Tibial nerve (tissue), 4 donors: Measurements from ENCODE around the gene KRT1. TPM values are rescaled to one million over a fixed set of nuclear protein-coding genes. Genes with fewer than 3 reads are reported as not detected.

Source experiments
- DNase-seq, 2 donors: peaks; one replicate each; pipeline ENCODE4 v3.0.0-alpha.2; 2019; ENCODE audit warnings: low spot score in 2 of 2
- H3K27ac ChIP-seq, 4 donors: fragments of 200-600 bp; sonication (generic) in 3 of 4; one replicate each; pipeline ENCODE4 v1.5.1; 2017 to 2019; ENCODE audit warnings: mild to moderate bottlenecking in 1 of 4
- H3K27me3 ChIP-seq, 2 donors: fragments of 200-600 bp; sonication (generic) in 1 of 2; one replicate each; pipeline versions ENCODE4 v1.5.1 to v1.6.0; 2017 to 2019
- H3K36me3 ChIP-seq, 3 donors: fragments of 200-600 bp; sonication (generic); one replicate each; pipeline ENCODE4 v1.5.1; 2018 to 2019
- H3K4me1 ChIP-seq, 4 donors: fragments of 200-600 bp; sonication (generic) in 3 of 4; one replicate each; pipeline ENCODE4 v1.5.1; 2017 to 2019
- H3K4me3 ChIP-seq, 4 donors: fragments of 200-600 bp; sonication (generic) in 3 of 4; one replicate each; pipeline ENCODE4 v1.5.1; 2017 to 2019; ENCODE audit warnings: mild to moderate bottlenecking in 1 of 4, moderate library complexity in 1 of 4
- H3K9me3 ChIP-seq, 4 donors: fragments of 200-600 bp; sonication (generic) in 3 of 4; one replicate each; pipeline ENCODE4 v1.5.1; 2017 to 2019
- EP300 ChIP-seq, 2 donors: sonication (generic); formaldehyde crosslinking; IDR thresholded peaks; one replicate each; pipeline ENCODE4 v1.6.1; 2017; ENCODE audit warnings: antibody characterized with exemption in 2 of 2, mild to moderate bottlenecking in 1 of 2
- POLR2A ChIP-seq, 2 donors: fragments of 450-650 bp; IDR thresholded peaks; one replicate each; pipeline ENCODE4 v1.6.1; 2017; ENCODE audit warnings: antibody characterized with exemption in 2 of 2, mild to moderate bottlenecking in 2 of 2, moderate library complexity in 2 of 2
- WGBS, 2 donors: methylation state at CpG; one replicate each; pipeline ENCODE4 v1.1.5; 2018; 5-methylcytosine and 5-hydroxymethylcytosine counted together
- total RNA-seq, 4 donors: library from RNA; depleted of rRNA; stranded (reverse); fragments of >200 nt; gene quantifications; one replicate each; pipeline ENCODE4 v1.1.0, GENCODE V29; 2016
- TF ChIP-seq, protein P1 (sequence below), 5 experiments: fragments of 200-600 bp in 3 of 5; fragments of 450-650 bp in 2 of 5; sonication (generic) in 3 of 5; IDR thresholded peaks; one replicate each; pipeline ENCODE4 v1.5.1; 2016 to 2019; ENCODE audit warnings: antibody characterized with exemption in 5 of 5, mild to moderate bottlenecking in 3 of 5, moderate library complexity in 2 of 5

KRT1 gene
- total RNA-seq, 4 donors from 2014 or later, result not detected

DNA sequence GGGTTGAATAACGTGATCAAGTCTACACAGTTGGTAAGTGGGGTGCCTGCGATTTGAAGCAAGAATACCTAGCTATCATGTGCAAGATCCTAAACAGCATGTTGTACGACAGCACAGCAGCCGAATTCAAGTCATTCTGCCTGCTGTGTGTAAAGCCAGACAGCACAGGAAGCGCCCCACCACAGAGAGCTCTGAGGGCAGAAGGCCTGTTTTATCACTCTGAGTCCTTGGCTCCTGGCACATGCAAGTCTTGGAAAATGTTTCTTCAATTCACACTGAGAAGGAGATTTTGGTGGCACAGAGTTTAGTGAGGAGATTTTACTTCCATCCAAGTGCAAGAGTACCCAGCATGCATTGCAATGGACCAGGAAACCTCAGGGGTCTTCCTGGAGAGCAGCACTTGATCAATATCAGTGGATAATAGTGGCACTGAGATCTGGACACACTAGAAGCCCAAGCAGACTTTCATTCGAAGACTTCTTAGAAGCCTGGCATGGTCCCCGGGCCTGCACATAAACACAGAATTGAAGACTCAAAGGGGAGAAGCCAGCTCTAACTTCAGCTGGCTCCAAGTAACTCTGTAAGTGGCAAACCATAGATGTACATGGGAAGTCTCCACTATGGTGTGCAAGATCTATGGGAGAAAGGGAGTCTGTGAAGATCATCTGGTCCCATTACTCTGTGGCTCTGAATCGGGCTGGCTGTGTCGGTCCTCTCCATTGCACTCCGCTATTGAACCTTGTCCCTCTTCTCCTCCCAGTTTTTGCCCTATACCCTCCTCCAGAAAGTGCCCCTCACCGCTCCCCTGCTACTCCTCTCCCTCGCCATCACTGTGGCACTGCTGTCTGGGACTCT, 1.5 kb upstream of the KRT1 start:
- Histone ChIP-seq H3K36me3 (no peaks in the 10 kb centered on the region), H3K27ac (no peak overlapping the region), H3K27me3 (peaks cover 0 to 10% of the 10 kb centered on the region in 2 donors), H3K9me3 (no peaks in the 10 kb centered on the region), H3K4me1 (peaks cover 0 to 5% (median 0%) of the 10 kb centered on the region in 4 donors), H3K4me3 (no peak overlapping the region)
- TF ChIP-seq POLR2A (IDR thresholded peaks at IDR 0.05), result no peak
- TF ChIP-seq EP300 (IDR thresholded peaks at IDR 0.05), result no peak
- TF ChIP-seq, protein P1, sequence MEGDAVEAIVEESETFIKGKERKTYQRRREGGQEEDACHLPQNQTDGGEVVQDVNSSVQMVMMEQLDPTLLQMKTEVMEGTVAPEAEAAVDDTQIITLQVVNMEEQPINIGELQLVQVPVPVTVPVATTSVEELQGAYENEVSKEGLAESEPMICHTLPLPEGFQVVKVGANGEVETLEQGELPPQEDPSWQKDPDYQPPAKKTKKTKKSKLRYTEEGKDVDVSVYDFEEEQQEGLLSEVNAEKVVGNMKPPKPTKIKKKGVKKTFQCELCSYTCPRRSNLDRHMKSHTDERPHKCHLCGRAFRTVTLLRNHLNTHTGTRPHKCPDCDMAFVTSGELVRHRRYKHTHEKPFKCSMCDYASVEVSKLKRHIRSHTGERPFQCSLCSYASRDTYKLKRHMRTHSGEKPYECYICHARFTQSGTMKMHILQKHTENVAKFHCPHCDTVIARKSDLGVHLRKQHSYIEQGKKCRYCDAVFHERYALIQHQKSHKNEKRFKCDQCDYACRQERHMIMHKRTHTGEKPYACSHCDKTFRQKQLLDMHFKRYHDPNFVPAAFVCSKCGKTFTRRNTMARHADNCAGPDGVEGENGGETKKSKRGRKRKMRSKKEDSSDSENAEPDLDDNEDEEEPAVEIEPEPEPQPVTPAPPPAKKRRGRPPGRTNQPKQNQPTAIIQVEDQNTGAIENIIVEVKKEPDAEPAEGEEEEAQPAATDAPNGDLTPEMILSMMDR (IDR thresholded peaks at IDR 0.05), result no peak
- no peak for DNase-seq
- WGBS, 2 donors, result 76 to 78% methylated on average over 12 of the region's 12 CpGs

- no peaks in the 10 kb centered on the region for H3K36me3 ChIP-seq
- 93 to 94% methylated on average over 5 of the region's 5 CpGs for WGBS, 2 donors
- peaks cover 0 to 5% (median 0%) of the 10 kb centered on the region in 4 donors for H3K4me1 ChIP-seq
- H3K4me3 ChIP-seq, result no peak overlapping the region
- TF ChIP-seq POLR2A (IDR thresholded peaks at IDR 0.05) (no peak), EP300 (IDR thresholded peaks at IDR 0.05) (no peak)
- TF ChIP-seq, protein P1 (IDR thresholded peaks at IDR 0.05), result no peak
- H3K27me3 ChIP-seq, result peaks cover 0 to 5% of the 10 kb centered on the region in 2 donors
- DNase-seq, result no peak
- H3K9me3 ChIP-seq, result no peaks in the 10 kb centered on the region
- H3K27ac ChIP-seq, result no peak overlapping the region
Measured at GRCh38 chr12:52679875-52680274, 332 bp downstream of the KRT1 start.

GRCh38 chr12:52677671-52678070, 2.5 kb downstream of the KRT1 start:
- no peak for TF ChIP-seq POLR2A (IDR thresholded peaks at IDR 0.05)
- no peak for TF ChIP-seq EP300 (IDR thresholded peaks at IDR 0.05)
- TF ChIP-seq, protein P1 (IDR thresholded peaks at IDR 0.05), result no peak
- H3K36me3 ChIP-seq, result no peaks in the 10 kb centered on the region

DNA sequence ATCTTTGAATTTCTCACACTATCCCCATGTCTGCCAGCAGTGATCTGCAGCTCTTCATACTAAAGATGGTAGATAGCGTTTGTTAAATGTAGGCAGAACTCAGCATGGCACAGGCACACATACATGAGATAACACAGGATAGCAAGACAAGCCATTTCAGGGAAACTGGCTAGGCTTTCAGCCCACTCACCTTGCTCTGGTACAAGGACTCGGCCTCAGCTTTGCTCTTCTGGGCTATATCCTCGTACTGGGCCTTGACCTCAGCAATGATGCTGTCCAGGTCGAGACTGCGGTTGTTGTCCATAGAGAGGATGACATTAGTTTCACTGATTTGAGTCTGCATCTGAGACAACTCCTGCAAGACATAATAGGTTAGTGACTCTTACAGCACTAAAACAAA, 3.1 kb downstream of the KRT1 start:
- no peak overlapping the region for H3K27ac ChIP-seq
- no peak for TF ChIP-seq EP300 (IDR thresholded peaks at IDR 0.05)
- TF ChIP-seq POLR2A (IDR thresholded peaks at IDR 0.05), result no peak
- TF ChIP-seq, protein P1 (IDR thresholded peaks at IDR 0.05), result no peak
- 92 to 94% methylated on average over 5 of the region's 5 CpGs for WGBS, 2 donors
- no peaks in the 10 kb centered on the region for H3K36me3 ChIP-seq
- no peaks in the 10 kb centered on the region for H3K9me3 ChIP-seq
- no peak overlapping the region for H3K4me3 ChIP-seq
- no peak for DNase-seq
- peaks cover 0 to 9% of the 10 kb centered on the region in 2 donors for H3K27me3 ChIP-seq
- no peaks in the 10 kb centered on the region for H3K4me1 ChIP-seq

More at GRCh38 chr12:52677671-52678070, 2.5 kb downstream of the KRT1 start:
- H3K27ac ChIP-seq, result no peak overlapping the region
- 73% methylated on average over 1 of the region's 1 CpG for WGBS, 2 donors
- peaks cover 0 to 9% of the 10 kb centered on the region in 2 donors for H3K27me3 ChIP-seq
- no peak for DNase-seq
- H3K4me3 ChIP-seq, result no peak overlapping the region
- no peaks in the 10 kb centered on the region for H3K9me3 ChIP-seq
- H3K4me1 ChIP-seq, result peaks cover 0 to 5% (median 0%) of the 10 kb centered on the region in 4 donors

DNA sequence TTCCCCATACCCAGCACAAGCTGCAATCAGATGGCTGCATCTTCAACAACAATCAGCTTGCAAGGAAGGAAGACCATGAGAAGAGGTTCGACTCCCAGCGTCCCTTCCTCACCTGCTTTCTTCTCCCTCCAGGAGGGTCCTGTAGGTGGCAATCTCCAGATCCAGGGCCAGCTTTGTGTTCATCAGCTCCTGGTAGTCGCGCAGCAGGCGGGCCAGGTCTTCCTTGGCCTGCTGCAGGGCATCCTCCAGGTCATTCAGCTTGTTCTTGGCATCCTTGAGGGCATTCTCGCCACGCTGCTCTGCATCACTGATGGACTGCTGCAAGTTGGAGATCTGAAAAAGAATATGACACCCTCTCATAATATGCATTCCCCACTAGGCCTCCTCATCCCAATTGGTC, 4.0 kb downstream of the KRT1 start:
- Histone ChIP-seq H3K27ac (no peak overlapping the region), H3K4me1 (no peaks in the 10 kb centered on the region), H3K27me3 (peaks cover 0 to 8% of the 10 kb centered on the region in 2 donors), H3K9me3 (no peaks in the 10 kb centered on the region), H3K4me3 (no peak overlapping the region), H3K36me3 (no peaks in the 10 kb centered on the region)
- TF ChIP-seq POLR2A (IDR thresholded peaks at IDR 0.05), result no peak
- no peak for TF ChIP-seq EP300 (IDR thresholded peaks at IDR 0.05)
- TF ChIP-seq, protein P1 (IDR thresholded peaks at IDR 0.05), result no peak
- WGBS, 2 donors, result 77 to 85% methylated on average over 7 of the region's 7 CpGs
- no peak for DNase-seq
